ENCODE results near the gene OSMR. TPM values are rescaled to one million over a fixed set of nuclear protein-coding genes. Genes with fewer than 3 reads are reported as not detected.
A peak's percentile ranks its signal among the peaks of the same experiment; 100 is the strongest.
"Not testable (repeated sequence)": the region's sequence is repeated elsewhere in the genome, so short reads cannot be mapped to it uniquely, and the experiment has no call there.

The OSMR gene
- total RNA-seq, 1 donor from 2014 or later, result 9.1 TPM

GRCh38 chr5:38830521-38831051 lies 15.2 kb upstream of the OSMR start:
- DNase-seq (ENCODE audit: low read depth in 2 of 2), result no peak

GRCh38 chr5:38831117-38831516 lies 14.7 kb upstream of the OSMR start:
- no peak for DNase-seq (ENCODE audit: low read depth in 2 of 2)

- DNase-seq (ENCODE audit: low read depth in 2 of 2), result peak; percentile 45 to 72
These were observed 13.9 kb upstream of the OSMR start for GRCh38 chr5:38831909-38832308.

GRCh38 chr5:38832810-38833209 lies 13.0 kb upstream of the OSMR start:
- DNase-seq (ENCODE audit: low read depth in 2 of 2), result no peak

GRCh38 chr5:38835887-38836286 lies 9.9 kb upstream of the OSMR start:
- peak in 1 of 2 donors; percentile 49 for DNase-seq (ENCODE audit: low read depth in 2 of 2)

- no peak for DNase-seq (ENCODE audit: low read depth in 2 of 2)
These were observed 8.4 kb upstream of the OSMR start for GRCh38 chr5:38837416-38837815.

- no peak for DNase-seq (ENCODE audit: low read depth in 2 of 2)
These were observed 7.9 kb upstream of the OSMR start for GRCh38 chr5:38837932-38838331.

GRCh38 chr5:38843665-38844064 lies 2.1 kb upstream of the OSMR start:
- no peak for DNase-seq (ENCODE audit: low read depth in 2 of 2)

- DNase-seq (ENCODE audit: low read depth in 2 of 2), result peak in 1 of 2 donors; percentile 18
These were observed 683 bp downstream of the OSMR start for GRCh38 chr5:38846379-38847011.

GRCh38 chr5:38847559-38848347 lies 1.9 kb downstream of the OSMR start:
- no peak for DNase-seq (ENCODE audit: low read depth in 2 of 2)

- no peak for DNase-seq (ENCODE audit: low read depth in 2 of 2)
These were observed 2.8 kb downstream of the OSMR start for GRCh38 chr5:38848637-38849036.

- not testable (repeated sequence) for DNase-seq (ENCODE audit: low read depth in 2 of 2)
These were observed 5.8 kb downstream of the OSMR start for GRCh38 chr5:38851640-38852039.

- peak in 1 of 2 donors; percentile 39 for DNase-seq (ENCODE audit: low read depth in 2 of 2)
These were observed 8.1 kb downstream of the OSMR start for GRCh38 chr5:38853753-38854470.

- DNase-seq (ENCODE audit: low read depth in 2 of 2), result no peak
These were observed 9.1 kb downstream of the OSMR start for GRCh38 chr5:38854907-38855306.

GRCh38 chr5:38856660-38857059 lies 10.8 kb downstream of the OSMR start:
- no peak for DNase-seq (ENCODE audit: low read depth in 2 of 2)

GRCh38 chr5:38858839-38859238 lies 13.0 kb downstream of the OSMR start:
- no peak for DNase-seq (ENCODE audit: low read depth in 2 of 2)

- DNase-seq (ENCODE audit: low read depth in 2 of 2), result not testable (repeated sequence)
These were observed 16.4 kb downstream of the OSMR start for GRCh38 chr5:38861986-38862770.

GRCh38 chr5:38866362-38867031 lies 20.7 kb downstream of the OSMR start:
- no peak for DNase-seq (ENCODE audit: low read depth in 2 of 2)

- DNase-seq (ENCODE audit: low read depth in 2 of 2), result no peak
These were observed 21.2 kb downstream of the OSMR start for GRCh38 chr5:38867032-38867398.

- DNase-seq (ENCODE audit: low read depth in 2 of 2), result peak in 1 of 2 donors; percentile 39
These were observed 21.6 kb downstream of the OSMR start for GRCh38 chr5:38867416-38867815.

GRCh38 chr5:38870595-38870994 lies 24.8 kb downstream of the OSMR start:
- DNase-seq (ENCODE audit: low read depth in 2 of 2), result no peak
